ENCODE results near the gene TEAD1.

DNA sequence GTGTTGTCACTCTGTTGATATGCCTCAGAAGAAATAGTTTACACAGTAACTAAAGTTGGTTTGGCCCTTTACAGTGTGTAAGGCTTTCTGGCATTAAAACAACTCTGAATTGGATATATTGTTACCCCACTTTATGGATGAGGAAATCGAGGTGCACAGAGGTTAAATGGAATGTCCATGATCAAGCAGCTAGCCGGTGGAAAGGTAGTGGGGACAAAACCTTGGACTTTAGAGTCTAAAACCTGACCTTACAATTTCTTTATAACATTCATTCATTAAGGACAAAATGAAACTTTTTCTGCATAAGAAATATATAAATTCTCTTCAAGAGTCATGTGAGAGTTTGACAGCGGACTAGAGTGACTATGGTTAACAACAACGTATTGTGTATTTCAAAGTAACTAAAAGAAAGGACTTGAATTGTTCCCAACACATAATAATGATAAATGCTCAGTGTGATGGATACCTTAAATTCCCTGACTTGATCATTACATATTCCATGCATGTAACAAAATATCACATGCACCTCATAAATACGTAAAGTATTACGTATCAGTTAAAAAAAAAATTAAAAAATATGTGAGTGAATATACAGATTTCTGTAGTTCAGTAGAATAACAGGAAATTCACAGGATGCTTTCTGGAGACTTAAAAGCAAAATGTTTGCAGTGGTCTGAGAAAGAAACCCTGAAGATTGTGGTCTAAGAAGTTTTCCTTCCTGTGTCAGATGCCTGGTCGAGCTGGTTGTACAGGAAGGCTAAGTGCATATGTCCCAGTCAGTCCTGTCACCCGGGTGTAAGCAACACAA, 51.0 kb downstream of the TEAD1 start:
- TF ChIP-seq, protein P1, sequence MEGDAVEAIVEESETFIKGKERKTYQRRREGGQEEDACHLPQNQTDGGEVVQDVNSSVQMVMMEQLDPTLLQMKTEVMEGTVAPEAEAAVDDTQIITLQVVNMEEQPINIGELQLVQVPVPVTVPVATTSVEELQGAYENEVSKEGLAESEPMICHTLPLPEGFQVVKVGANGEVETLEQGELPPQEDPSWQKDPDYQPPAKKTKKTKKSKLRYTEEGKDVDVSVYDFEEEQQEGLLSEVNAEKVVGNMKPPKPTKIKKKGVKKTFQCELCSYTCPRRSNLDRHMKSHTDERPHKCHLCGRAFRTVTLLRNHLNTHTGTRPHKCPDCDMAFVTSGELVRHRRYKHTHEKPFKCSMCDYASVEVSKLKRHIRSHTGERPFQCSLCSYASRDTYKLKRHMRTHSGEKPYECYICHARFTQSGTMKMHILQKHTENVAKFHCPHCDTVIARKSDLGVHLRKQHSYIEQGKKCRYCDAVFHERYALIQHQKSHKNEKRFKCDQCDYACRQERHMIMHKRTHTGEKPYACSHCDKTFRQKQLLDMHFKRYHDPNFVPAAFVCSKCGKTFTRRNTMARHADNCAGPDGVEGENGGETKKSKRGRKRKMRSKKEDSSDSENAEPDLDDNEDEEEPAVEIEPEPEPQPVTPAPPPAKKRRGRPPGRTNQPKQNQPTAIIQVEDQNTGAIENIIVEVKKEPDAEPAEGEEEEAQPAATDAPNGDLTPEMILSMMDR (IDR thresholded peaks at IDR 0.05): no peak
- TF ChIP-seq POLR2A (IDR thresholded peaks at IDR 0.05; ENCODE audit: low read length) (no peak), JUN (IDR thresholded peaks at IDR 0.05) (no peak), EP300 (IDR thresholded peaks at IDR 0.05) (no peak), MYC (IDR thresholded peaks at IDR 0.05; ENCODE audit: borderline replicate concordance, low read length) (no peak), MAFK (IDR thresholded peaks at IDR 0.05; ENCODE audit: partially characterized antibody) (no peak), RARB (CRISPR knock-in tag; IDR thresholded peaks at IDR 0.05) (no peak), FOSL2 (IDR thresholded peaks at IDR 0.05) (no peak), FOSL2 (CRISPR knock-in tag; IDR thresholded peaks at IDR 0.05) (no peak)

All from A549 (cell line).